ENCODE measurements around the gene GNA14. TPM values are rescaled to one million over a fixed set of nuclear protein-coding genes. Genes with fewer than 3 reads are reported as not detected.
"Not testable (repeated sequence)": the region's sequence is repeated elsewhere in the genome, so short reads cannot be mapped to it uniquely, and the experiment has no call there.

GNA14 gene
- polyA plus RNA-seq (2011; rRNA removed) (0.22 and 0.25 TPM in 2 replicates), polyA minus RNA-seq (2011; rRNA and poly(A)+ RNA removed) (0.28 TPM in 1 of 2 replicates, not detected in the other)

GRCh38 chr9:77648234-77649108 is at the start of gene GNA14:
TSS of gene GNA14 (minus strand) at chr9:77648322. CDS start at chr9:77647793, 529 bp downstream.
- no peak for DNase-seq (ENCODE audit: low read depth)
- ChIA-PET CTCF (interaction anchor here (0.6 to 2.0 kb wide), 4 partner anchors 10 to 102 kb away, joined by 3 to 11 read pairs (median 4); no protein-coding TSS in a partner anchor), POLR2A (no interaction called here)
- peaks cover 23% of the 10 kb centered on the region for H3K27me3 ChIP-seq (ENCODE audit: control insufficient read depth, insufficient read depth, low read length)
- no peak for TF ChIP-seq CTCF (IDR thresholded peaks at IDR 0.05; ENCODE audit: insufficient read depth, low read depth, low read length)
- H3K4me3 ChIP-seq (ENCODE audit: low read depth, low read length), result peak within 1 kb of the TSS; percentile 30
- no peaks in the 10 kb centered on the region for H3K36me3 ChIP-seq (ENCODE audit: control insufficient read depth, insufficient read depth, low read length)

- Histone ChIP-seq H3K36me3 (ENCODE audit: control insufficient read depth, insufficient read depth, low read length) (no peaks in the 10 kb centered on the region), H3K27me3 (ENCODE audit: control insufficient read depth, insufficient read depth, low read length) (no peaks in the 10 kb centered on the region), H3K4me3 (ENCODE audit: low read depth, low read length) (no peak overlapping the region)
- TF ChIP-seq CTCF (IDR thresholded peaks at IDR 0.05; ENCODE audit: insufficient read depth, low read depth, low read length), result no peak
- ChIA-PET POLR2A (no interaction called here), CTCF (interaction anchor here (0.6 to 1.8 kb wide), 2 partner anchors 8 to 9 kb away, joined by 3 to 5 read pairs; no protein-coding TSS in a partner anchor)
- DNase-seq (ENCODE audit: low read depth), result no peak
These were observed 49.3 kb upstream of the GNA14 start for GRCh38 chr9:77697238-77697984.

DNA sequence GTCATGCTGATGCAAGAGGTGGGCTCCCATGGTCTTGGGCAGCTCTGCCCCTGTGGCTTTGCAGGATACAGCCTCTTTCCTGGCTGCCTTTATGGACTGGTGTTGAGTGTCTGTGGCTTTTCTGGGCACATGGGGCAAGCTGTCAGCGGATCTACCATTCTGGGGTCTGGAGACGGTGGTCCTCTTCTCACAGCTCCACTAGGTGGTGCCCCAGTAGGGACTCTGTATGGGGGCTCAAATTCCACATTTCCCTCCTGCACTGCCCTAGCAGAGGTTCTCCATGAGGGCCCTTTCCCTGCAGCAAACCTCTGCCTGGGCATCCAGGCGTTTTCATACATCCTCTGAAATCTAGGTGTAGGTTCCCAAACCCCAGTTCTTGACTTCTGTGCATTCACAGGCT is 42.6 kb upstream of the GNA14 start:
- CTCF ChIA-PET, result interaction anchor here (0.6 kb wide), 1 partner anchor 403 kb away, joined by 3 read pairs; no protein-coding TSS in a partner anchor
- POLR2A ChIA-PET; DNase-seq (ENCODE audit: low read depth); H3K27me3 ChIP-seq (ENCODE audit: control insufficient read depth, insufficient read depth, low read length); H3K36me3 ChIP-seq (ENCODE audit: control insufficient read depth, insufficient read depth, low read length); H3K4me3 ChIP-seq (ENCODE audit: low read depth, low read length): not testable (repeated sequence)

DNA sequence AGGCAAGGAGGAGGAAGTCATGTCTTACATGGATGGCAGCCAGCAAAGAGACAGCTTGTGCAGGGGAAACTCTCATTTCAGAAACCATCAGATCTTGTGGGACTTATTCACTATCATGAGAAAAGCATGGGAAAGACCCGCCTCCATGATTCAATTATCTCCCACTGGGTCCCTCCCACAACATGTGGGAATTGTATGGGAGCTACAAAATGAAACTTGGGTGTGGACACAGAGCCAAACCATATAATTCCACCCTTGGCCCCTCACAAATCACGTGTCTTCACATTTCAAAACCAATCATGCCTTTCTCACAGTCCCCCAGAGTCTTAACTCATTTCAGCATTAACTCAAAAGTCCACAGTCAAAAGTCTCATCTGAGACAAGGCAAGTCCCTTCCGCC is 42.0 kb upstream of the GNA14 start:
- H3K36me3 ChIP-seq (ENCODE audit: control insufficient read depth, insufficient read depth, low read length); POLR2A ChIA-PET; H3K27me3 ChIP-seq (ENCODE audit: control insufficient read depth, insufficient read depth, low read length); H3K4me3 ChIP-seq (ENCODE audit: low read depth, low read length); DNase-seq (ENCODE audit: low read depth): not testable (repeated sequence)
- CTCF ChIA-PET, result interaction anchor here (1.4 kb wide), 1 partner anchor 233 kb away, joined by 3 read pairs; no protein-coding TSS in a partner anchor

DNA sequence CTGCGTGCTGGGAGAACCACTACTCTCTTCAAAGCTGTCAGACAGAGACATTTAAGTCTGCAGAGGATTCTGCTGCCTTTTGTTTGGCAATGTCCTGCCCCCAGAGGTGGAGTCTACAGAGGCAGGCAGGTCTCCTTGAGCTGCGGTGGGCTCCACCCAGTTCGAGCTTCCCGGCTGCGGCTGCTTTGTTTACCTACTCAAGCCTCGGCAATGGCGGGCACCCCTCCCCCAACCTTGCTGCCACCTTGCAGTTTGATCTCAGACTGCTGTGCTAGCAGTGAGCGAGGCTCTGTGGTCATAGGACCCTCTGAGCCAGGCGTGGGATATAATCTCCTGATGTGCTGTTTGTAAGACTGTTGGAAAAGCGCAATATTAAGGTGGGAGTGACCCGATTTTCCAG is 39.6 kb upstream of the GNA14 start:
- CTCF ChIA-PET, result interaction anchor here (1.6 to 1.7 kb wide), 2 partner anchors 10 to 18 kb away, joined by 3 to 5 read pairs; no protein-coding TSS in a partner anchor
- POLR2A ChIA-PET, result not testable (repeated sequence)

DNA sequence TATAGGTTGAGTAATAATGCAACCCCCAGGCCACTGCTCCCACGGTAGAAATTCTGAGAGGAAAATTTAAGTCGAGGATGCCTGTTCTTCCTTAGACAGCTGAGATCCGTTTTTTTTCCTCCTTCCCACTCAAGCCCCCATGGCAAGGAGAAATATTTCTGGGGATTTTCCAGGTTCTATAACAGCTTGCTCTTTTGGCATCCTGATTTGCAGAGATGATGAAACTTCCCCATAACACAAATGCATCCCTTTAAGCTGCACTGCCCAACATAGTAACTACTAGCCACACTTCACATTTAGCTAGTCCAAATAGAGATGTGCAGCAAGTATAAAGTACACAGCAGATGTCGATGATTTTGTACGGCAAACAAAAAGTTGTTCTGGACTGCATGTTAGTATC is 32.5 kb upstream of the GNA14 start:
- CTCF ChIA-PET, result interaction anchor here (0.6 to 1.6 kb wide), 2 partner anchors 9 to 42 kb away, joined by 3 read pairs; no protein-coding TSS in a partner anchor

More for the DNA sequence above, 39.6 kb upstream of the GNA14 start:
- not testable (repeated sequence) for DNase-seq (ENCODE audit: low read depth); H3K36me3 ChIP-seq (ENCODE audit: control insufficient read depth, insufficient read depth, low read length); H3K27me3 ChIP-seq (ENCODE audit: control insufficient read depth, insufficient read depth, low read length); H3K4me3 ChIP-seq (ENCODE audit: low read depth, low read length)

More for the DNA sequence above, 32.5 kb upstream of the GNA14 start:
- H3K4me3 ChIP-seq (ENCODE audit: low read depth, low read length), result no peak overlapping the region
- POLR2A ChIA-PET, result no interaction called here
- H3K36me3 ChIP-seq (ENCODE audit: control insufficient read depth, insufficient read depth, low read length), result no peaks in the 10 kb centered on the region
- H3K27me3 ChIP-seq (ENCODE audit: control insufficient read depth, insufficient read depth, low read length), result no peaks in the 10 kb centered on the region
- no peak for TF ChIP-seq CTCF (IDR thresholded peaks at IDR 0.05; ENCODE audit: insufficient read depth, low read depth, low read length)
- no peak for DNase-seq (ENCODE audit: low read depth)
